H54 (cell line): Measurements from ENCODE around the gene SSR3.
"Not testable (repeated sequence)": the region's sequence is repeated elsewhere in the genome, so short reads cannot be mapped to it uniquely, and the experiment has no call there.

Source experiments
- DNase-seq: peaks from one replicate; pipeline ENCODE4 v3.0.0; 2011; ENCODE audit warnings: low spot score, mixed read lengths; ENCODE audit not compliant: insufficient read length
- FAIRE-seq: peaks from 3 replicates; lab custom pipeline; 2011; peaks lifted over from hg19 to GRCh38; lab: Jason Lieb, UNC
- POLR2A ChIP-seq: IDR thresholded peaks from 2 replicates; pipeline ENCODE4 v1.6.1; 2011; ENCODE audit warnings: low read depth, mild to moderate bottlenecking, low read length

The SSR3 gene

DNA sequence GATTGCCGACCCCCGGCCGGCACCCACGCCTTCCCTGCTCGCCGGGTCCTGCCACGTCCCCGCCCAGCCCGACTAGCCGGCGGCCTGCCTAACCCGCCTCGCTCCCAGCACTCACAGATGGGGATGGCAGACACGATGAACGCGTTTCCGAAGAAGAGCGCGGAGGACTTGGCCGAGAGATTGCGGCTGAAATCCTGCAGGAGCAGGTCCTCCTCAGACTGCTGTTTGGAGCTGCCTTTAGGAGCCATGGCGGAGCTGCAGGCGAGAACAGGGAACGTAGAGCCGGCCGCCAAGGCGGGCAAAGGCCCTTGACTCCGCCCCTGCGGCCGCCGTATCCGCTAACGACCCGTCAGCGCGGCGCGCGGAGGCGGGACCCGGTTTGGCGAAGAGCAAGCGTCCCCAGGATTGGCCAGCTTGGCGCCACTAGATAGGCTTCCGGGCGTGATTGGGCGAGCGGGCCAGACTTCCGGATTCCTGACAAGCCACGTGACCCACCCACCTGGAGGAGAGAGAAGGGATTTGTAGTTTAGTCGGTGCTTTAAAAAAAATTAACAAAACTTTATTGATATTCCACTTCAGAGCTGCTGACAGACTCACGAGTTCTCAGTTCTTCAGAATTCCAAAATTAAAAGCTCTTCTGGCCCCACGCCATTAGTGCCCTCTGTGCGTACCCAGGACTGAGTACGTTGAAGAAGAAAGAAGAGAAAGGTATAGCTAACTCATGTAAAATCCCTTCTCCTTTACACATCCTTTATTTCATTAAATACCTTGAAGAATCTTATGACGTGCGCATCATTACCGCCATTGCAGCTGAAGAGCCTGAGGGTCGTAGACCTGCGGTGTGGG lies at the start of gene SSR3:
SSR3 (minus strand) TSS at position 276 of the 846 bp plus-strand sequence; CDS start at position 248, 28 bp downstream.
- peak; percentile 99 for FAIRE-seq
- peak; percentile 71 for DNase-seq
- peak; percentile 64 for TF ChIP-seq POLR2A

GRCh38 chr3:156604064-156604641 lies 49.2 kb upstream of the SSR3 start:
- no peak for TF ChIP-seq POLR2A
- no peak for DNase-seq
- FAIRE-seq: no peak

DNA sequence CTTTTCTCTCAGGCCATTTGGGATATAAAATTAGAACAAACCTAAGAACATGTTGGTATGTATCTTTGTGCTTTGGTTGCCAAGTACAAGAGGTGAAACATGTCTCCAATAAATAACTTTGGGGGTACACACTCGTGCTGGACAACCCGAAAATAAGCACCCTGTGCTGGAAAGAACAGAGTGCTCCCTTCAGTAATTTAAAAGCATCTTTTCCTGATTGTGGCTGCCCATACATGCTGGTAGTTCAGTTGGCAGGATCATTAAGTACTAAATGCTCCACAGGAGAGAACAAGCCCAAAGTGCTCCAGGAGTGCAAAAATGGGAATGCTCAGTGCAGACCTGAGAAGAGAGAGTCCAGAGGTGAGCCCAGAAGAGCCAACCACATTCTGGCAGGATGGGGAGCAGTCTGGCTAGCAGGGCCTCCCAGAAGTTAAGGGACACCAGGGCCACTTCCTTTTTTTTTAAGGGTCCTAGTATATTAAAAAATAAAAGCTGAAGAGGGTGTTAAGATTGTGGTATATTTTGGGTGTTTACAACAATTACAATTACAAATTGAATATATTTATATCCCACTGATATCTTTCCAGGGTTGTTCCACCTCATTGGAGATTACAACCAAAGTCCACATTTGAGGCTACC lies 48.6 kb upstream of the SSR3 start:
- no peak for FAIRE-seq
- no peak for DNase-seq
- no peak for TF ChIP-seq POLR2A

DNA sequence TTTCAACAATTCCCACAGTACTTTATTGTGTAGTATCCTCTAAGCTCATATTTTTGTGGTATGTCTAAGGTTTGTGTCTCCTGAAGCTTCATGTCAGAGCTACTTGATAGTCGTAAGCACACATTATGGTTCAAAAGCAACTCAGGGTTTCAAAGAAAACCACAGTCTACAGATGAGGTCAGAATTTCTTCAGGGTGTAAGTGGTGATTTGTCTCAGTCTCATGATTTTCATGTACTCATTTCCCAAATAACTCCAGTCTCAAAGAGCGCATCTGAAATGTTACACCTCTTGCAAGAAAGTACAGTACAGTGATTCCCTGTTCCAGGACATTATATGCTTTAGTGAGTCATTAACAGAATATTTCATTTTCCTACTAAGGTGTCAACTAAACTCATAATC lies 47.5 kb upstream of the SSR3 start:
- no peak for TF ChIP-seq POLR2A
- DNase-seq (no peak), FAIRE-seq (peak; percentile 45)

GRCh38 chr3:156601497-156601896 lies 46.6 kb upstream of the SSR3 start:
- DNase-seq (no peak), FAIRE-seq (no peak)
- TF ChIP-seq POLR2A: no peak

DNA sequence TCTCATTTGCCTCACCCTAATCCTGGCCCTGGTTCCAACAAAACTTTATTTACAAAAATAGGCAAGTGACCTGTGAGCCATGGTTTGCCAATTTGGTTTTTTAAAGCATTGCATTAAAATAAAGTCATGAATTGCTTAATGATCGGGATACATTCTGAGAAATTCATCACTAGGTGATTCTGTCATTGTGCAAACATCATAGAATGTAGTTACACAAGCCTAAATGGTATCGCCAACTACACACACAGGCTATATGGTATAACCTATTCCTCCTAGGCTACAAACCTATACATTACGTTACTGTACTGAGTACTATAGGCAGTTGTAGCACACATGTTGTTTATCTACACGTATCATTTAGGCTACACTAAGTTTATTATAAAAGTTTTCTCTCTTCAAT lies 45.9 kb upstream of the SSR3 start:
- DNase-seq (no peak), FAIRE-seq (no peak)
- TF ChIP-seq POLR2A: no peak

GRCh38 chr3:156599089-156599874 lies 44.4 kb upstream of the SSR3 start:
- no peak for TF ChIP-seq POLR2A
- no peak for DNase-seq
- no peak for FAIRE-seq

GRCh38 chr3:156598413-156598812 lies 43.5 kb upstream of the SSR3 start:
- DNase-seq: no peak
- no peak for TF ChIP-seq POLR2A
- no peak for FAIRE-seq

- no peak for FAIRE-seq
- TF ChIP-seq POLR2A: no peak
- no peak for DNase-seq
Observed at GRCh38 chr3:156594219-156594683, 39.3 kb upstream of the SSR3 start.

- no peak for TF ChIP-seq POLR2A
- FAIRE-seq: no peak
Observed at GRCh38 chr3:156593814-156594213, 38.9 kb upstream of the SSR3 start.

DNA sequence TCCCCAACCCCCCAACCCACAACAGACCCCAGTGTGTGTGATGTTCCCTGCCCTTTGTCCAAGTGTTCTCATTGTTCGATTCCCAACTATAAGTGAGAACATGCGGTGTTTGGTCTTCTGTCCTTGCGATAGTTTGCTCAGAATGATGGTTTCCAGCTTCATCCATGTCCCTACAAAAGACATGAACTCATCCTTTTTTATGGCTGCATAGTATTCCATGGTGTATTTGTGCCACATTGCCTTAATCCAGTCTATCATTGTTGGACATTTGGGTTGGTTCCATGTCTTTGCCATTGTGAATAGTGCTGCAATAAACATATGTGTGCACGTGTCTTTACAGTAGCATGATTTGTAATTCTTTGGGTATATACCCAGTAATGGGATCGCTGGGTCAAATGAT lies 34.9 kb upstream of the SSR3 start:
- not testable (repeated sequence) for DNase-seq, FAIRE-seq

More at GRCh38 chr3:156593814-156594213, 38.9 kb upstream of the SSR3 start:
- no peak for DNase-seq

DNA sequence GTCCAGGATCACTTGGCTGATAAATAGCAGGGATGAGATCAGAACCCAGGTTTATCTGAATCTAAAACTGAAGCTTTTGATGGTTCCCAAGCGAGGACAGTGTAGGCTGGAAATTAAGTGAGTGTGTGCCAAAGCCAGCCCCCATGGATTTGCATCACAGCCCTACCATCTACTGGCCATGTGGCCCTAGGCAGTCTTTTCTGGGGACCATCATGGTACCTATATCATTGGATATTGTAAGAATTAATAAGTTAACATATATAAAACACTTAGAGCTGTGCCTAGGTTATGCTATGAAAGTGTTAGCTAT lies 32.8 kb upstream of the SSR3 start:
- DNase-seq: no peak
- TF ChIP-seq POLR2A: no peak
- FAIRE-seq: no peak

GRCh38 chr3:156586905-156587759 lies 32.2 kb upstream of the SSR3 start:
- no peak for FAIRE-seq
- DNase-seq: no peak

DNA sequence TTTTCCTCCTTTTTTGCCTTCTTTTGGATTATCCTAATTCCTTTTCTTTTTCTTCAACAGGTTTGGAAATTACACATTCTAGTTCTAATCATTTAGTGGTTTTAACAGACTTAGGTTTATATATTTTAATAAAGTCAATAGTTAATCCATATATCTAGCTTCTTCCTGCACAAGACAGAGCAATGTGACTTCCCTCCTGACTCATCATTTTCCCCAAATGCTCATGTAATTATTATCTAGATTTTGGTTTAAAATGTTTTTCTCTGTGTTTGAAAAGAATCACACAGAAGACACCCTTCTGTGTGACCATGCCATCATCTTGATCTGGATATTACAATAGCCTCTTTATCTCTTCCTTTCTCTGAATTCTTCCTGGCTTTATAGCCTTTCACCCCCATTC lies 28.6 kb upstream of the SSR3 start:
- FAIRE-seq (no peak), DNase-seq (no peak)
- TF ChIP-seq POLR2A: no peak

More at GRCh38 chr3:156586905-156587759, 32.2 kb upstream of the SSR3 start:
- TF ChIP-seq POLR2A: no peak
